Measurements from ENCODE around the gene POLE2.
"Not testable (repeated sequence)": the region's sequence is repeated elsewhere in the genome, so short reads cannot be mapped to it uniquely, and the experiment has no call there.

The POLE2 gene

GRCh38 chr14:49687942-49688700 lies at the start of gene POLE2:
Gene POLE2, minus strand, starts transcription at chr14:49688214. Its CDS starts 11 bp downstream, at chr14:49688203.
- DNase-seq: no peak

GRCh38 chr14:49735669-49736068 lies 47.7 kb upstream of the POLE2 start:
- not testable (repeated sequence) for DNase-seq

- no peak for DNase-seq
Observed at GRCh38 chr14:49733836-49734235, 45.8 kb upstream of the POLE2 start.

- DNase-seq: no peak
Observed at GRCh38 chr14:49732896-49733295, 44.9 kb upstream of the POLE2 start.

- no peak for DNase-seq
Observed at GRCh38 chr14:49727171-49727570, 39.2 kb upstream of the POLE2 start.

GRCh38 chr14:49721733-49722435 lies 33.9 kb upstream of the POLE2 start:
- DNase-seq: not testable (repeated sequence)

- no peak for DNase-seq
Observed at GRCh38 chr14:49720744-49721143, 32.7 kb upstream of the POLE2 start.

GRCh38 chr14:49710993-49711392 lies 23.0 kb upstream of the POLE2 start:
- not testable (repeated sequence) for DNase-seq

- not testable (repeated sequence) for DNase-seq
Observed at GRCh38 chr14:49704471-49704870, 16.5 kb upstream of the POLE2 start.

GRCh38 chr14:49703965-49704364 lies 16.0 kb upstream of the POLE2 start:
- DNase-seq: no peak

GRCh38 chr14:49702725-49703124 lies 14.7 kb upstream of the POLE2 start:
- no peak for DNase-seq

GRCh38 chr14:49693735-49694124 lies 5.7 kb upstream of the POLE2 start:
- not testable (repeated sequence) for DNase-seq

GRCh38 chr14:49692811-49693734 lies 5.1 kb upstream of the POLE2 start, which contains the start of gene KLHDC1:
Gene KLHDC1, plus strand, starts transcription at chr14:49693120. Its CDS starts 75 bp downstream, at chr14:49693195.
- no peak for DNase-seq

- no peak for DNase-seq
Observed at GRCh38 chr14:49692193-49692757, 4.3 kb upstream of the POLE2 start.

- no peak for DNase-seq
Observed at GRCh38 chr14:49691031-49691430, 3.0 kb upstream of the POLE2 start.

GRCh38 chr14:49688701-49689030 lies 652 bp upstream of the POLE2 start:
- no peak for DNase-seq

- no peak for DNase-seq
Observed at GRCh38 chr14:49686425-49686824, 1.6 kb downstream of the POLE2 start.

GRCh38 chr14:49679271-49679670 lies 8.7 kb downstream of the POLE2 start:
- no peak for DNase-seq

GRCh38 chr14:49677643-49678042 lies 10.4 kb downstream of the POLE2 start:
- DNase-seq: no peak

- no peak for DNase-seq
Observed at GRCh38 chr14:49673586-49673985, 14.4 kb downstream of the POLE2 start.

GRCh38 chr14:49670475-49670874 lies 17.5 kb downstream of the POLE2 start:
- DNase-seq: no peak

GRCh38 chr14:49659526-49660455 lies 28.2 kb downstream of the POLE2 start:
- DNase-seq: no peak

Measured in NCI-H2081 treated with DMSO at 0.1 percent for 48 hours (cell line).